HG03460 (cell line): ENCODE measurements around the gene ZNF337.
A peak's percentile ranks its signal among the peaks of the same experiment; 100 is the strongest.
"Not testable (repeated sequence)": the region's sequence is repeated elsewhere in the genome, so short reads cannot be mapped to it uniquely, and the experiment has no call there.

Source experiments
- ATAC-seq: cut with Tn5 transposase; IDR thresholded peaks from one replicate; pipeline ENCODE4 v1.9.1; 2021; ENCODE audit not compliant: unreplicated experiment

ZNF337 gene

DNA sequence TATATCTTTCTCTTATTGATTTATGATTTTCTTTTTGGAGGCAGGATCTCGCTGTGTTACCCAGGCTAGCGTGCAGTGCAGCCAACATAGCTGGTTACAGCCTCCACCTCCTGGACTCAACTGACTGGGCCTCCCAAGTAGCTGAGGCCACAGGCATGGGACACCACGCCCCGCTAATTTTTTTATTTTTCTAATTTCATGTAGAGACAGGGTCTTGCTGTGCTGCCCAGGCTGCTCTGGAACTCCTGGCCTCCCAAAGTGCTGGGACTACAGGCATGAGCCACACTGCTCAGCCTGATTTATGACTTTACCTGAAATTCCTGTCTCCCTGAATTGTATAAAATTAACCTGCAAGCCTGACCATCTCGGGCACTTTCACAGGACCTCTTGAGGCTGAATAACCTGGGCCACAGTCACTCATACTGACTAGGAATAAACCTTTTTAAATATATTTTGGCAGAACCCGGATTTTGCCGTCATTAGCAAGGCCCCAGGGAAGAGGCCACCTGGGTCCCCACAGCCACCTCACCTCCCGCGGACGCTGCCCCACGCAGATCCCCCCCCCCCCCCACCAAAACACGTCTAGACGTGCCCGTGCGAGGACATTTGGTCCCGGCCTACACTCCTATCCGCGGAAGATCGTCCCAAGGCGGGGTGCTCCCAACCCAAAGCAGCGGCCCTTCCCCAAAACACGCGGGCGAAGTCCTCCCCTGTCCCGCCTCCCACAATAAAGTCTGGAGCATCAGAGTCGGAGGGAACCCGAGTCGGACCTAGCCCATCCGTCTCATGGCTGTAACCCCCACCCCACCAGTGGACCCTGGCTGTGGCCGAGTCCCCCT lies 902 bp downstream of the ZNF337 start:
- no peak for ATAC-seq

DNA sequence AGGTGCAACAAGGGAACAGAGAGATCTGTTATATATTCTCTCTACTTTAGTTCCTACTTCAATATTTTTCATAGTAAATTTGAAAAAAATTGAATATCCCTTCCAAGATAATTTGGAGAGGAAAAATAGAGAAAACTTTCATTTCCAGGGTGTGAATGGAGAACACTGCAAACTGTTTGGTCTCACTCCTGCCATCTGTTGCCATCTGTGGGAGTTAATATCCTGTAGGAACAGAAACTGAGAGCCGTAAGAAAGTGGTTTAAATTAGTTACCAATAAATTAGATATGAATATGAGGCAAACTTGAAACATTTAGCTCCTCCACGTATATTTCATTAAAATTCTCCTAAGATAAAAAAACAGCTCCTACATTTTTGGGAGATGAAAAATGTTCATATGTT lies 4.2 kb downstream of the ZNF337 start:
- ATAC-seq: no peak

DNA sequence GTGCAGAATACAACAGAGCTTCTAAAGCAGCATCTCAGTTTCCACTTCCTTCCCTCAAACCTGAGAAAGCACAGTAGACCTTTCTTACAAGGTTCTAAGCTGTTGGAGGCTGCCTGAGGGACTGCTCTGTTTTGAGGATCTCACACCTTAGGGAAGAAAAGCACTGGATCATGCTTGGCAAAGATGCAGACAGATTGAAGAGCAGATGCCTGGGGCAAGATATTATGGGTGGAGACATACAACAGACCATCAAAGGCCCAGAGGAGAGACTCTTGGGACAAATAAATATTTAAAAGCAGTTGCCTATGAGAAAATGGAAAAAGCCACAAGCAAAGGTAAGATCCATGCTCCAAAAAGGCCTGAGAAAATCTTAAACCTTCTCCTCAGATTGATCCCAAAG lies 6.2 kb downstream of the ZNF337 start:
- no peak for ATAC-seq

DNA sequence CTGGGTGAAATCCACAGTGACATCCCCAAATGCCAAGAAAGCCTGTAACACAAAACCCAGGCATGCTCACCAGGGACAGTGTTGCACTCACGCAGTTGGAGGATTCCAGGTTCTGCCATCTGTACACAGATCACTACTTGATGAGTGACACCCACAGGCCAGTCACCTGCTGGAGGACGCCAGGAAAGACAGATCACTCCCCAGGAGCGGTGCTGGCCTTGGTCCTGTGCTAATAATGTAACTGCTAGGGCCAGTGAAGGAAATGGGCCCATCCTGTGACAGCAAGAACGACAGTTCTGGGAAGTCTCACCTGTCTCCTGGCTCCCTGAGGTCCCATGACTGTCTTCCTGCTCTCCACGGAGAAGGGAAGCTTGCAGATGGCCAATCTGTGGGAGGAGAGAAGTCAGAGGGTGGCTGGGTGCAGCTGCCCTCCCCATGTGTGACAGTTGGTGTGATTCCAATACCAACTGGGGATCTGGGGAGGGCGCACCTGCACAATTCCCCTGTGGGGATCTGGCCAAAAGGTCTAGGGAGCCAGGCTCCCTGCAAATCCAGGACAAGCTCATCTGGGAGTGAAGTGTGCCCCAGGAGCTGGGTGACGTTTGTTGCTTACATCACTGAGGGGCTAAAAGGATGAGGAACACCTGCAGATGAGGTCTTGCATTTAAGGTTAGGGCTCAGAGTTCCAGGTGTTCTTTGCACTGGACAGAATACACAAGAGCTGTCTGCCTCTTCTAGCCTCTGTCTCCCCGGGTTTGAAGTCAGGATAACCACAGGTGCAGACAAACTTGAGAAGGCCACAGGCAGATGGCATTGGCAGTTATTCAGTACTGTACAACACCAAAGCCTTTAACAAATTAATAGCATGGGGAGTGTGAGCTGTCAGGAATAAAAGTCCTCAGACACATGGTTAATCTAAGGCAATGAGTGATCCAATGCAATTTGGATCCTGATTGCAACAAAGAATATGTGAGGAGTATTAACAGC lies 10.3 kb downstream of the ZNF337 start:
- peak; percentile 18 for ATAC-seq

DNA sequence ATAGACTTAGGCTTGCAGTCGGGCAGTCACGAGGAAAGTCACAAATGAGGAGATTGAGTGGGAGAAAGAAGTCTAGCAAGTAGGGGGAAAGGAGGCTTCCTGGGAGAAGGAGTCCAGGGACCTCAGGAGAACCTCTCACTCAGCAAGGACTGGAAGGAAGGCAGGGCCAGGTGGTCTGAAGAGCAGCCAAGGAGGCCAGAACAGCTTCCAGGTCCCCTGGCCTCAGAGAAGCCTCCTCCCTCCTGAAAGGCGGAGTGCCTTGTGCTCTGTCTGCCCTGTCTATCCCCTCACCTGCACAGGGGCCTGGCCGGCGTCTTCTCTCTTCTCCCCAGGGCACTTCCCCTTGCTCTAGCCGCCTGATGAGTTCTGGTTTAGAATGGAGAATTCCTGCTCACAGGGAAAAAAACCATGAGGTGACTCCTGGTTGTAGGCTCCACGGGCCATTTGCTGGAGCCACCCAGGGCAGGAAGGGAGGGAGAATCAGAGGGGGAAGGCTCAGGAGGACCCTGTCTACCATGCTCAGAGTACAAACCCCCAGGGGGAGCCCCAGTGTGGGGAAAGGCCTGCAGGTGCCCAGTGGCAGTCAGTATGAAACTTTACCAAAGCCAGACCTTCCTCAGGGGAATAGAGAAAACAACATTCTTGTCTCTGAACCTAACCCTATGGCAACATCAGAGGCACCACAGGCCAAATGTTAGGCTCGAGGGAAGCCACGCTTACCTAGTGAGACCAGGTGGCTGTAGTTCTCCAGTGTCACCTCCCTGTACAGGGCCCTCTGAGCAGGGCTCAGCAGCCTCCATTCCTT lies 11.2 kb downstream of the ZNF337 start:
- ATAC-seq: peak; percentile 87

DNA sequence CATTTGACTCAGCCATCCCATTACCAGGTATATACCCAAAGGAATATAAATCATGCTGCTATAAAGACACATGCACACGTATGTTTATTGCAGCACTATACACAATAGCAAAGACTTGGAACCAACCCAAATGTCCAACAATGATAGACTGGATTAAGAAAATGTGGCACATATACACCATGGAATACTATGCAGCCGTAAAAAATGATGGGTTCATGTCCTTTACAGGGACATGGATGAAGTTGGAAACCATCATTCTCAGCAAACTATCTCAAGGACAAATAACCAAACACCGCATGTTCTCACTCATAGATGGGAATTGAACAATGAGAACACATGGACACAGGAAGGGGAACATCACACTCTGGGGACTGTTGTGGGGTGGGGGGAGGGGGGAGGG lies 12.8 kb downstream of the ZNF337 start:
- not testable (repeated sequence) for ATAC-seq

DNA sequence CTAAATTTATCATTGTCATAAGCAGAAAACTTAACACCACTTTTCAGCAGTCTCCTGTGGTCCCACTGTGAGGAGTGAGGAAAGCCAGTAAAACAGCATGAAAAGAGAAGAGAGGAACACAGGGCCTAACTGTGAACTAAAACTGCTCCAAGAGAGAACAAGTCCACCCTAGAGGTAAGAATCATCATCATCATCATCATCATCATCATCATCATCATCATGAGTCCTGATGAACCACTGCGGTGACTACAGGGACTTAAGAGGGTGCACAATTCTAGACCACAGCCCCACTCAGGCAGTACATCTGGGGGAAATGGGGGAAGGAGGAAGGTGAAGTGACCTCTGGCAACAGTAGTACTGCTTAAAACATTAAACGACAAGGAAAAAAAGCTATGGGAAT lies 13.6 kb downstream of the ZNF337 start:
- ATAC-seq: no peak

DNA sequence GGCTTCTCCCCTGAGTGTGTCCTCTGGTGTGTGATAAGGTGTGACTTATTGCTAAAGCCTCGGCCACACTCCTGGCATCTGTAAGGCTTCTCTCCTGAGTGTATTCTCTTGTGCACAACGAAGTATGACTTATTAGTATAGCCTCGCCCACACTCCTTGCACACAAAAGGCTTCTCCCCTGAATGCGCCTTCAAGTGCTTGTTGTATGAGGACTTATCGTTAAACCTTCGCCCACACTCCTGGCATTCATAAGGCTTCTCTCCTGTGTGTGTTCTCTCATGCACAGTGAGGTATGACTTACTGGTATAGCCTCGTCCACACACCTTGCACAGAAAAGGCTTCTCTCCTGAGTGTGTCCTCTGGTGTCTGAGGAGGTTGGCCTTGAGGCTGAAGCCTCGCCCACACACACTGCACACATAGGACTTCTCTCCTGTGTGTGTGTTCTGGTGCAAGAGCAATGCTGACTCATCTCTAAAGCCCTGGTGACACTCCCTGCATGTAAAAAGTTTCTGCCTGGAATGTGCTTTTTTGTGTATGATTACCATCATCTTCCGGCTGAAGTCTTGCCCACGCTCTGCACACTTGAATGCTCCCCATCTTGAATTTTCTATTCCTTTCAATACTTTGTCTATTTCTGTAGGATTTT lies 20.4 kb downstream of the ZNF337 start:
- no peak for ATAC-seq

DNA sequence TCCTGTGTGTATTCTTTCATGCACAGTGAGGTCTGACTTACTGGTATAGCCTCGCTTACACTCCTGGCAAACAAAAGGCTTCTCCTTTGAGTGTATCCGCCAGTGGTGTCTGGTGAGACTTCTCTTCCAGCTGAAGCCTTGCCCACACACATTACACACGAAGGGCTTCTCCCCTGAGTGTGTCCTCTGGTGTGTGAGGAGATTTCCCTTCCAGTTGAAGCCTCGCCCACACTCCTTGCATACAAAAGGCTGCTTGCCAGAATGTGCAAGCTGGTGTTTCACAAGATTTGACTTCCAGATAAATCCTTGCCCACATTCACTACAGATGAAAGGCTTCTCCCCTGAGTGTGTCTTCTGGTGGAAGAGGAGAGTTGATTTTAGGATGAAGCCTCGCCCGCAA lies 21.5 kb downstream of the ZNF337 start:
- no peak for ATAC-seq

DNA sequence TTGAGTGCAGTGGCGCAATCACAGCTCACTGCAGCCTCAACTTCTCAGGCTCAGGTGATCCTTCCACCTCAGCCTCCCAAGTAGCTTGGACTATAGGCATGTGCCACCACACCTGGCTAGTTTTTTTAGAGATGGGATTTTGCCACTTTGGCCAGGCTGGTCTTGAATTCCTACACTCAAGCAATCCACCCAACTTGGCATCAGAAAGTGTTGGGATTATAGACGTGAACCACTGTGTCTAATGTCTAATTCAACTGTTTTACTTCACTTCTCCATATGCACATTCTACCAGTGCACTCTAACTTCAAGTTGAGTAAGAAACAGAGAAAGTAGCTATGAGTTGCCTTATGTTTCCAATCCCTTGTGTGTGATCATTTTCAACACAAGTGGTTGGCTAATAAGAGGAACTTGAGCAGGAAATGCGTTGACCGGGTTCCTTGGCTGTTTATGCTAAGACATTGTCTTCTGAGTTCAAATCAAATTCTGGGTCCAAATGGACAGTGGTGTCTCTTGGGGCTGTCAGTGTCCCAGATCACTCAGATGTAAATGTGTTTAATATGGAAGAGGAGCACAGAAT lies 23.9 kb downstream of the ZNF337 start:
- no peak for ATAC-seq

DNA sequence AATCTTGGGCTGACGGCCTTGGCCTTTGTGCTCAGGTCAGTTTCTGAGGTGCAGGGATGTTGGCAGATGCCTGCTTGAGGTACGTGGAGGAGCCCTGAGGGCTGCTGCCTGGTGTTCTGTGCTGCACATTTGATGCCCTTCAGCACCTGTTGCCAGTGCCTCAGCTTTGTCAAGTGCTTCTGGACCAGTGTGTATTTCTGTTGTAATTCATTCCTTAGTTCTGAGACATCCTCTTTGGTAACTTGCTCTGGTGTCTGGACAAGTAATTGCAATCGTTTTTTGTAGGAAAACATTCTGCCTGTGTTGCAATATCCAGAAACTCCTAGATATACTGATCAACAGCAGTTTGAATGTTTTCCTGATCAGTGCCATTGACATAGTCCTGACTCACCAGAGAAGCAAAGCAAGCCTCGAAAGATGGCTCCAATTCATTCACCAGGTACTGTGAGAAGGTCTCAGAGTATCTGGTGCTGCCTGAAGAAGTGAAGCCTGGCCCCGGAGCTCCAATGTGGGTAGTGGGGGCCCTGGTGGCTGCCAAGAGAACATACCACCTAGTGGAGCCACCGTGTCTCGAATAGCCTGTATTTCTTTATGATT lies 26.7 kb downstream of the ZNF337 start:
- ATAC-seq: no peak

DNA sequence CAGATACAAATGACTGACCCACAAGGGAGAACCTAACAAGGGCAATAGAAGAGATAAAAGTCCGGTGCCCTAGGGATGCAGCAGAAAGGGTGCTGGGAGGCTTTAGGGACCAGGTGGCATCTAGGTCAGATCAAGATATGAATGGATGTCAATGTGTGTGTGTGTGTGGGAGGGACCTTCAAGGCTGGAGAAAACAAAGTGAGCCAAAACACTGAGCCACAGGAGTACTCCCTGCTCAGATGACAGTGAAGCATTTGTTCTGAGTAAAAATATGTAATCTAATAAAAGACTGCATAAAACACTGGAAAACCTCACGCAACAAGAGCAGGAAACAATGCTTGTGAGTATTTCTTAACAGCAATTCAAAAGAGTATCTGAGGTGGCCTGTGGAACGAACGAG lies 28.2 kb downstream of the ZNF337 start:
- no peak for ATAC-seq

DNA sequence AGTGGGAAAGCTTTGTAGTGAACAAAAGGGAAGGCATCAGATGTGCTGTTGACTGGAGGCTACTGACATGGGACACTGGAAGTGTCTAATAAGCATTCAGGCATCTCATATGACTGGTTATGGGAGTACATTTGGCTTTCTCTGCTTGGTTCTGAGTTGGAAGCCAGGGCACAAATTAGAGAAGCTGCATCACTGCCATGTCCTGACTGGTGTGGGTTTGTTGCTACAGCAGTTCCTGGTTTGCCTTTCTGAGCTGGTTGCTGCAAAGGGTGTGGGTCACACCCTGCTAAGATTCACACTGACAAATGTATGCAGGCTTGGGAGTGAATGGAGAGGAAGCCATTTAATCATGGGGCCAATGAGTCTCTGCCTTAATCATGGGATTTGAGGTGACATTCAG lies 36.7 kb downstream of the ZNF337 start:
- no peak for ATAC-seq

DNA sequence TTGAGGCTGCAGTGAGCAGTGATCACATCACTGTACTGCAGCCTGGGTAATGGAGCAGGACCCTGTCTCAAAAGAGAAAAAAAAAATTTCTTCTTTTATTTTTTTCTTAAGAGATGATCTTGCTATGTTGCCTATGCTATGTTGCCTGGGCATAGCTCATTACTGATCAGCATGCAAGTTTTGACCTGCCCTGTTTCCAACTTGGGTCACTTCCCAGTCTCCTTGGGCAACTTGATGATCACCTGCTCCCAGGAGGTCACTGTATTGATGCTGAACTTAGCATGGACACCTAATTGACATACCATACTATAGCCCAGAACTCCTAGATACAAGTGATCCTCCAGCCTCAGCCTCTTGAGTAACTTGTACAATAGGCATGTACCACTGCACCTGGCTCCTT lies 42.2 kb downstream of the ZNF337 start:
- no peak for ATAC-seq

DNA sequence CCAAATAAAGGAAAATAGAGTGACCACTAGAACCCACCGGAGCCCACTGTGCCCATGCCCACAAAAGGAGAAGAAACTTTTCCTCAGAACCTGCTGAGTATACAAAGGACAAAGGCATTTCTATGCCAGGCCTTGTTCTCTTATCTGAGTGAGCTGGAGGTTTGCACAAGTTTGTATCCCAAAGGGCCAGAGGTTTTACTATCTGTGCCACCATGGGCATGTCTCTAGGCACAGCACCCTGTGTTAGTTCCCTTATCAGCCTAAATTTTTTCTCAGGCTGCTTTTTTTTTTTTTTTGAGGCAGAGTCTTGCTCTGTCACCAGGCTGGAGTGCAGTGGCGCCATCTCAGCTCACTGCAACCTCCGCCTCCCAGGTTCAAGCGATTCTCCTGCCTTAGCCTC lies 43.8 kb downstream of the ZNF337 start:
- not testable (repeated sequence) for ATAC-seq

DNA sequence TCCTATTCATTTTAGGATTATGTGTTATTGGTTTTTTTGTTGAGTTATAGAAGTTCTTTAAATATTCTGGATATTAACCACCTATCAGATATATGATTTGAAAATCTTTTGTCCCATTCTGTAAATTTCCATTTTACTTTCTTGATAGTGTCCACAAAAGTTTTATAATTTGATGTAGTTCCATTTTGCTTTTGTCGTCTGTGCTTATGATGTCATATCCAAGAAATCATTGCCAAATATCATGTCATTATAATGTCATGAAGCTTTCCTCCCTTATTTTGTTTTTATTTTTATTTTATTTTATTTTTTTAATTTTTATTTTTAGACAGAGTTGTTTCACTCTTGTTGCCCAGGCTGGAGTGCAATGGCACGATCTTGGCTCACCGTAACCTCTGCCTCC lies 51.8 kb downstream of the ZNF337 start:
- ATAC-seq: no peak

DNA sequence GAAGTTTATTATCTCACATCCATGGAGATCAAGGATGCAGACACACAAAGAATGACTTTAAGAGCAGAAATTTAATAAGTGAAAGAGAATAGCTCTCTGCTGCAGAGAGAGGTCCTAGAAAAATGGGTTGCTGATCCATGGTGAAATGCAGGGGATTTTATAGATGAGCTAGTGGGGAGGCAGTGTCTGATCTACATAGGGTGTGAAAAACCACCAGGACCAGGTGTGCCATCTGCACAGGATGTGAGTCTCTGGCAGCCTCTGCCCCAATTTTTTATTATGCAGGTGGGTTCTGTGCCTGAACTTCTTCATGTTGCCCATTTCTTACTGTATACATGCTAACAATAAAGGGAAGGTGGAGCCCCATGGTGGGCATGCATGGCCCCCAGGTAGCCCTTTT lies 52.9 kb downstream of the ZNF337 start:
- ATAC-seq: no peak

DNA sequence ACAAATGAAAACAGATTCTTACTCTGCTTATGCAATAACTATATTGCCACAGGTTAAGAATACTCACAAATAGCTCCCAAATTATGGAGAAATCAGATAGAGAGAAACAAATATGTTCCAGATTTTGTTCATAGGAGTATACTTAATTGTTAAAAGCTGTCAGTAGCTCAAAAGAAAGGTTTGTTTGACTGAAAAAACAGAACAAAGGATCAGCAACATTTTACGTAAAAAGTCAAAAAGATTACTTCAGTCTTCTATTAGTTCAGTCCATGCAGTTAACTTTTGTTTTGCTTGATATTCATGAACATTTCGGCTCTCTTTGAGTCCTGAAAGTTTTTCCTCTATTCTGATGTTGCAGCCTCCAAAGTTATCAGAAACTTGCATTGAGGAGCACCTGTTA lies 59.4 kb downstream of the ZNF337 start:
- ATAC-seq: no peak

DNA sequence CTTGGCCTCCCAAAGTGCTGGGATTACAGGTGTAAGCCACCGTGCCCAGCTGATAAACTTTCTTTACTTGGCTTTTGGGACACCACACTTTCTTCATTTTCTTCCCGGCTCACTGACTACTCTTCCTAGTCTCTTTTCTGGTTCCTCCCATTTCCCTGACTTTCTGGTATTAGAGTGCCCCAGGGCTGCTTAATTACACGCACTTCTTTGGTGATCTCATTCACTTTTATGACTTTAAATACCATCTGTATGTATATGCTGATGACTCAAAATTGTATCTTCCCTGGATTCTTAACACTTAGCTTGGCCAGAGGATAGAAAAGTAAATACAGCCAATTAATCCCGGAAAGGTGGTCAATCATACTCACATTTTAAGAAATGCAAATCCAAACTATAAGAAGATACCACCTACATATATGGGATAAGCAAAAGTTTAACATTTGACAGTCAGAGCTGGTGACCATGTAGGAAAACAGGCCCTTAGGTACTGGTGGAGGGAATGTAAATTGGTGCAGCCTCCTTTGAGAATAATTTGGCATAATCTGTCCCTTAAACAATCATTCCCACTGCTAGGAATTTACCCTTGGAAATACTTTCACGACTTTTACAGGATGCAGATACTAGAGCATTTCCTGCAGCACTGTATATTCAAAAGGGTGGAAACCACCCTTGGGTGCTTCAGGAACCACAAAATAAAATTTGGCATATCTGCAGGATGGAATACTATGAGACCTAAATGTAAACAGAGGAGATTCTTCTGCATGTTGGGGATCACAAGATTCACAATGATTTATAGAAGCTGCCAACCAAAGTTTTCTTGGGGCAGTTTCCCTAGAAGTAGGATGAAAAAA lies 63.5 kb downstream of the ZNF337 start:
- ATAC-seq: no peak
